HEK293 (cell line): Measurements from ENCODE around the gene ZNF71.
A peak's percentile ranks its signal among the peaks of the same experiment; 100 is the strongest.

Experiments used
- CTCF ChIA-PET: fragments of 350-600 bp; formaldehyde crosslinking; extraction: SDS; loops from one replicate; lab custom pipeline; 2021; ENCODE audit warnings: antibody characterized with exemption; lab: Yijun Ruan, JAX
- POLR2A ChIA-PET: fragments of 300-600 bp; formaldehyde crosslinking; extraction: SDS; loops from one replicate; lab custom pipeline; 2020; ENCODE audit warnings: antibody characterized with exemption, inconsistent platforms; lab: Yijun Ruan, JAX
- H3K27ac ChIP-seq: fragments of 200-500 bp; sonication (Bioruptor generic); 2 replicates; pipeline ENCODE4 v1.5.1; 2014; ENCODE audit warnings: low read depth, low read length, control low read depth, inconsistent platforms; ENCODE audit errors: extremely low read depth
- H3K36me3 ChIP-seq, 2 experiments: fragments of 200-500 bp in 1 of 2; sonication (Bioruptor generic) in 1 of 2; 1 replicate in 1 of 2; 2 replicates in 1 of 2; pipeline ENCODE4 v1.5.1; 2014 to 2017; ENCODE audit warnings: inconsistent platforms in 2 of 2, low read length in 2 of 2; ENCODE audit not compliant: control insufficient read depth in 2 of 2, insufficient read depth in 1 of 2
- H3K4me1 ChIP-seq: fragments of 200-500 bp; sonication (Bioruptor generic); 2 replicates; pipeline ENCODE4 v1.5.1; 2014; ENCODE audit warnings: mild to moderate bottlenecking, low read length, inconsistent platforms; ENCODE audit not compliant: control insufficient read depth, insufficient read depth
- H3K4me3 ChIP-seq: 2 replicates; pipeline ENCODE4 v1.5.1; 2011; ENCODE audit warnings: low read depth, mild to moderate bottlenecking, control low read depth, low read length, moderate library complexity
- H3K9me3 ChIP-seq: fragments of 200-500 bp; sonication (Bioruptor generic); 2 replicates; pipeline ENCODE4 v1.5.1; 2014; ENCODE audit warnings: low read depth, low read length, inconsistent platforms; ENCODE audit not compliant: control insufficient read depth, insufficient read depth
- BCL11A ChIP-seq: fragments of 450-650 bp; formaldehyde crosslinking; IDR thresholded peaks from 2 replicates; pipeline ENCODE4 v1.5.1; 2016; ENCODE audit warnings: low read depth, missing biosample characterization, missing genetic modification characterization
- GLIS1 ChIP-seq: fragments of 450-650 bp; formaldehyde crosslinking; IDR thresholded peaks from 2 replicates; pipeline ENCODE4 v1.5.1; 2016; ENCODE audit warnings: missing biosample characterization, missing genetic modification characterization
- GLIS2 ChIP-seq: fragments of 450-650 bp; formaldehyde crosslinking; IDR thresholded peaks from 2 replicates; pipeline ENCODE4 v1.5.1; 2016; ENCODE audit warnings: missing biosample characterization, missing genetic modification characterization
- HOXC10 ChIP-seq: sonication (generic); formaldehyde crosslinking; IDR thresholded peaks from 2 replicates; pipeline ENCODE4 v1.8.1; 2023; ENCODE audit warnings: mild to moderate bottlenecking, missing genetic modification reagents
- KLF7 ChIP-seq: fragments of 450-650 bp; formaldehyde crosslinking; IDR thresholded peaks from 2 replicates; pipeline ENCODE4 v1.5.1; 2016; ENCODE audit warnings: missing biosample characterization, missing genetic modification characterization, borderline replicate concordance
- KLF9 ChIP-seq: fragments of 450-650 bp; formaldehyde crosslinking; IDR thresholded peaks from 2 replicates; pipeline ENCODE4 v1.5.1; 2016; ENCODE audit warnings: missing biosample characterization, missing genetic modification characterization, low read depth
- PRDM1 ChIP-seq: fragments of 450-650 bp; formaldehyde crosslinking; IDR thresholded peaks from 2 replicates; pipeline ENCODE4; 2016; ENCODE audit warnings: missing biosample characterization, missing genetic modification characterization
- PRDM6 ChIP-seq: fragments of 450-650 bp; formaldehyde crosslinking; IDR thresholded peaks from 2 replicates; pipeline ENCODE4 v1.5.1; 2017; ENCODE audit warnings: missing biosample characterization, missing genetic modification characterization
- SP7 ChIP-seq: fragments of 450-650 bp; formaldehyde crosslinking; IDR thresholded peaks from 2 replicates; pipeline ENCODE4 v1.5.1; 2016; ENCODE audit warnings: missing biosample characterization, missing genetic modification characterization
- ZFP3 ChIP-seq: fragments of 450-650 bp; formaldehyde crosslinking; IDR thresholded peaks from 2 replicates; pipeline ENCODE4 v1.5.1; 2016; ENCODE audit warnings: low read depth, missing biosample characterization, missing genetic modification characterization
- ZIC2 ChIP-seq: fragments of 450-650 bp; formaldehyde crosslinking; IDR thresholded peaks from 2 replicates; pipeline ENCODE4 v1.5.1; 2016; ENCODE audit warnings: missing biosample characterization, missing genetic modification characterization
- ZNF157 ChIP-seq: fragments of 450-650 bp; formaldehyde crosslinking; IDR thresholded peaks from 2 replicates; pipeline ENCODE4 v1.5.1; 2016; ENCODE audit warnings: missing biosample characterization, missing genetic modification characterization
- ZNF2 ChIP-seq: fragments of 450-650 bp; formaldehyde crosslinking; IDR thresholded peaks from 2 replicates; pipeline ENCODE4 v1.5.1; 2016; ENCODE audit warnings: missing biosample characterization, missing genetic modification characterization
- ZNF211 ChIP-seq: fragments of 450-650 bp; formaldehyde crosslinking; IDR thresholded peaks from 2 replicates; pipeline ENCODE4 v1.5.1; 2016; ENCODE audit warnings: low read depth, missing biosample characterization, missing genetic modification characterization
- ZNF23 ChIP-seq: fragments of 450-650 bp; formaldehyde crosslinking; IDR thresholded peaks from 2 replicates; pipeline ENCODE4 v1.5.1; 2016; ENCODE audit warnings: missing biosample characterization, missing genetic modification characterization, borderline replicate concordance
- ZNF426 ChIP-seq: fragments of 450-650 bp; formaldehyde crosslinking; IDR thresholded peaks from 2 replicates; pipeline ENCODE4 v1.5.1; 2017; ENCODE audit warnings: missing biosample characterization, missing genetic modification characterization, mild to moderate bottlenecking, inconsistent platforms, moderate library complexity
- ZNF510 ChIP-seq: fragments of 450-650 bp; formaldehyde crosslinking; IDR thresholded peaks from 2 replicates; pipeline ENCODE4 v1.5.1; 2018; ENCODE audit warnings: mild to moderate bottlenecking, missing genetic modification characterization, missing biosample characterization; ENCODE audit not compliant: insufficient replicate concordance
- ZNF530 ChIP-seq: fragments of 450-650 bp; formaldehyde crosslinking; IDR thresholded peaks from 2 replicates; pipeline ENCODE4 v1.5.1; 2016; ENCODE audit warnings: low read depth, missing biosample characterization, missing genetic modification characterization
- ZNF549 ChIP-seq: fragments of 450-650 bp; IDR thresholded peaks from 2 replicates; pipeline ENCODE4 v1.5.1; 2018; ENCODE audit warnings: missing biosample characterization, missing genetic modification characterization, mild to moderate bottlenecking, inconsistent platforms, moderate library complexity
- ZNF600 ChIP-seq: fragments of 450-650 bp; formaldehyde crosslinking; IDR thresholded peaks from 2 replicates; pipeline ENCODE4 v1.5.1; 2016; ENCODE audit warnings: missing biosample characterization, missing genetic modification characterization
- ZNF624 ChIP-seq: fragments of 450-650 bp; formaldehyde crosslinking; IDR thresholded peaks from 2 replicates; pipeline ENCODE4 v1.5.1; 2017; ENCODE audit warnings: missing biosample characterization, missing genetic modification characterization
- ZNF664 ChIP-seq: fragments of 450-650 bp; formaldehyde crosslinking; IDR thresholded peaks from 2 replicates; pipeline ENCODE4 v1.5.1; 2016; ENCODE audit warnings: missing biosample characterization, missing genetic modification characterization
- ZNF76 ChIP-seq: fragments of 450-650 bp; formaldehyde crosslinking; IDR thresholded peaks from 2 replicates; pipeline ENCODE4; 2016; ENCODE audit warnings: low read depth, missing biosample characterization, missing genetic modification characterization, borderline replicate concordance
- ZNF785 ChIP-seq: fragments of 450-650 bp; formaldehyde crosslinking; IDR thresholded peaks from 2 replicates; pipeline ENCODE4 v1.5.1; 2016; ENCODE audit warnings: missing biosample characterization, missing genetic modification characterization
- TF ChIP-seq, protein P1 (sequence below): fragments of 450-650 bp; formaldehyde crosslinking; IDR thresholded peaks from 2 replicates; pipeline ENCODE4 v1.5.1; 2016; ENCODE audit warnings: missing biosample characterization, missing genetic modification characterization
- TF ChIP-seq, protein P2 (sequence below): fragments of 450-650 bp; formaldehyde crosslinking; optimal IDR thresholded peaks from 2 replicates; pipeline ENCODE3; 2016; ENCODE audit warnings: missing biosample characterization, mild to moderate bottlenecking, missing genetic modification characterization
- TF ChIP-seq, protein P3 (sequence below): fragments of 450-650 bp; formaldehyde crosslinking; conservative IDR thresholded peaks from 2 replicates; pipeline ENCODE4 v1.5.1; 2016; ENCODE audit warnings: low read depth, missing biosample characterization, missing genetic modification characterization

The ZNF71 gene

GRCh38 chr19:56566904-56567273 lies 28.2 kb upstream of the ZNF71 start:
- H3K9me3 ChIP-seq: peaks cover 22% of the 10 kb centered on the region

GRCh38 chr19:56567274-56568120 lies 27.6 kb upstream of the ZNF71 start, which contains the start of gene ZNF470:
Gene ZNF470 (plus strand): TSS chr19:56567468. CDS start chr19:56570312, 2,844 bp downstream.
- ChIA-PET CTCF (no interaction called here), POLR2A (no interaction called here)
- H3K36me3 ChIP-seq: peaks cover 13 to 28% of the 10 kb centered on the region in 2 experiments
- no peak within 1 kb of the TSS; the same call in 1 of the 2 replicates for H3K27ac ChIP-seq
- no peaks in the 10 kb centered on the region for H3K4me1 ChIP-seq
- H3K4me3 ChIP-seq: peak within 1 kb of the TSS; percentile 92
- peaks cover 22% of the 10 kb centered on the region for H3K9me3 ChIP-seq
- TF ChIP-seq ZNF2: 0 out of 2 replicates have a peak, but pooled peaks have one; percentile 19
- TF ChIP-seq ZNF549 (tag by site-specific recombination): peak; percentile 81
- peak; percentile 60; the same call in 1 of the 2 replicates for TF ChIP-seq GLIS1 (tag by site-specific recombination)
- no peak for TF ChIP-seq ZNF426 (tag by site-specific recombination)
- TF ChIP-seq GLIS2 (tag by site-specific recombination): peak; percentile 71; the same call in 1 of the 2 replicates
- TF ChIP-seq, protein P1, sequence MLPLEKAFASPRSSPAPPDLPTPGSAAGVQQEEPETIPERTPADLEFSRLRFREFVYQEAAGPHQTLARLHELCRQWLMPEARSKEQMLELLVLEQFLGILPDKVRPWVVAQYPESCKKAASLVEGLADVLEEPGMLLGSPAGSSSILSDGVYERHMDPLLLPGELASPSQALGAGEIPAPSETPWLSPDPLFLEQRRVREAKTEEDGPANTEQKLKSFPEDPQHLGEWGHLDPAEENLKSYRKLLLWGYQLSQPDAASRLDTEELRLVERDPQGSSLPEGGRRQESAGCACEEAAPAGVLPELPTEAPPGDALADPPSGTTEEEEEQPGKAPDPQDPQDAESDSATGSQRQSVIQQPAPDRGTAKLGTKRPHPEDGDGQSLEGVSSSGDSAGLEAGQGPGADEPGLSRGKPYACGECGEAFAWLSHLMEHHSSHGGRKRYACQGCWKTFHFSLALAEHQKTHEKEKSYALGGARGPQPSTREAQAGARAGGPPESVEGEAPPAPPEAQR (tag by site-specific recombination): no peak
- no peak for TF ChIP-seq ZNF157 (tag by site-specific recombination)
- peak; percentile 74; the same call in 1 of the 2 replicates for TF ChIP-seq KLF7 (tag by site-specific recombination)
- 0 out of 2 replicates have a peak, but pooled peaks have one; percentile 16 for TF ChIP-seq HOXC10 (CRISPR knock-in tag)
- TF ChIP-seq ZNF664 (tag by site-specific recombination): no peak
- TF ChIP-seq PRDM1 (tag by site-specific recombination): no peak
- peak; percentile 97 for TF ChIP-seq KLF9 (tag by site-specific recombination)
- peak; percentile 70 for TF ChIP-seq SP7 (tag by site-specific recombination)
- TF ChIP-seq ZNF510: no peak
- TF ChIP-seq ZNF530: peak; percentile 7; the same call in 1 of the 2 replicates
- TF ChIP-seq, protein P2, sequence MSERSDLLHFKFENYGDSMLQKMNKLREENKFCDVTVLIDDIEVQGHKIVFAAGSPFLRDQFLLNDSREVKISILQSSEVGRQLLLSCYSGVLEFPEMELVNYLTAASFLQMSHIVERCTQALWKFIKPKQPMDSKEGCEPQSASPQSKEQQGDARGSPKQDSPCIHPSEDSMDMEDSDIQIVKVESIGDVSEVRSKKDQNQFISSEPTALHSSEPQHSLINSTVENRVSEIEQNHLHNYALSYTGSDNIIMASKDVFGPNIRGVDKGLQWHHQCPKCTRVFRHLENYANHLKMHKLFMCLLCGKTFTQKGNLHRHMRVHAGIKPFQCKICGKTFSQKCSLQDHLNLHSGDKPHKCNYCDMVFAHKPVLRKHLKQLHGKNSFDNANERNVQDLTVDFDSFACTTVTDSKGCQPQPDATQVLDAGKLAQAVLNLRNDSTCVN (tag by site-specific recombination): peak; percentile 99
- peak; percentile 94 for TF ChIP-seq ZNF76
- TF ChIP-seq ZNF785 (tag by site-specific recombination): peak; percentile 86
- TF ChIP-seq ZIC2 (tag by site-specific recombination): peak; percentile 31; the same call in 1 of the 2 replicates
- TF ChIP-seq ZNF624 (tag by site-specific recombination): no peak
- TF ChIP-seq, protein P3, sequence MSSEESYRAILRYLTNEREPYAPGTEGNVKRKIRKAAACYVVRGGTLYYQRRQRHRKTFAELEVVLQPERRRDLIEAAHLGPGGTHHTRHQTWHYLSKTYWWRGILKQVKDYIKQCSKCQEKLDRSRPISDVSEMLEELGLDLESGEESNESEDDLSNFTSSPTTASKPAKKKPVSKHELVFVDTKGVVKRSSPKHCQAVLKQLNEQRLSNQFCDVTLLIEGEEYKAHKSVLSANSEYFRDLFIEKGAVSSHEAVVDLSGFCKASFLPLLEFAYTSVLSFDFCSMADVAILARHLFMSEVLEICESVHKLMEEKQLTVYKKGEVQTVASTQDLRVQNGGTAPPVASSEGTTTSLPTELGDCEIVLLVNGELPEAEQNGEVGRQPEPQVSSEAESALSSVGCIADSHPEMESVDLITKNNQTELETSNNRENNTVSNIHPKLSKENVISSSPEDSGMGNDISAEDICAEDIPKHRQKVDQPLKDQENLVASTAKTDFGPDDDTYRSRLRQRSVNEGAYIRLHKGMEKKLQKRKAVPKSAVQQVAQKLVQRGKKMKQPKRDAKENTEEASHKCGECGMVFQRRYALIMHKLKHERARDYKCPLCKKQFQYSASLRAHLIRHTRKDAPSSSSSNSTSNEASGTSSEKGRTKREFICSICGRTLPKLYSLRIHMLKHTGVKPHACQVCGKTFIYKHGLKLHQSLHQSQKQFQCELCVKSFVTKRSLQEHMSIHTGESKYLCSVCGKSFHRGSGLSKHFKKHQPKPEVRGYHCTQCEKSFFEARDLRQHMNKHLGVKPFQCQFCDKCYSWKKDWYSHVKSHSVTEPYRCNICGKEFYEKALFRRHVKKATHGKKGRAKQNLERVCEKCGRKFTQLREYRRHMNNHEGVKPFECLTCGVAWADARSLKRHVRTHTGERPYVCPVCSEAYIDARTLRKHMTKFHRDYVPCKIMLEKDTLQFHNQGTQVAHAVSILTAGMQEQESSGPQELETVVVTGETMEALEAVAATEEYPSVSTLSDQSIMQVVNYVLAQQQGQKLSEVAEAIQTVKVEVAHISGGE (tag by site-specific recombination): peak; percentile 84
- TF ChIP-seq PRDM6: no peak
- no peak for TF ChIP-seq ZFP3 (tag by site-specific recombination)
- TF ChIP-seq ZNF600 (tag by site-specific recombination): peak; percentile 73

More at GRCh38 chr19:56566904-56567273, 28.2 kb upstream of the ZNF71 start:
- no peak overlapping the region; the same call in 1 of the 2 replicates for H3K27ac ChIP-seq
- TF ChIP-seq BCL11A (tag by site-specific recombination): no peak
- no peak for TF ChIP-seq ZNF23 (tag by site-specific recombination)
- TF ChIP-seq ZNF211 (tag by site-specific recombination): no peak
- peaks cover 13 to 28% of the 10 kb centered on the region in 2 experiments for H3K36me3 ChIP-seq
- CTCF ChIA-PET: no interaction called here
- POLR2A ChIA-PET: no interaction called here
- no peaks in the 10 kb centered on the region for H3K4me1 ChIP-seq
- peak overlapping the region; percentile 92 for H3K4me3 ChIP-seq
